ENCODE measurements around the gene FGF22. TPM values are rescaled to one million over a fixed set of nuclear protein-coding genes. Genes with fewer than 3 reads are reported as not detected.

The FGF22 gene
- total and polyA plus RNA-seq, 2 of the 4 experiments (the other 2 are of a cell fraction), result 0.14 TPM; not detected in 1

- no peak for TF ChIP-seq CHD1 (IDR thresholded peaks at IDR 0.05; ENCODE audit: low read depth, low read length)
Observed at GRCh38 chr19:595326-596262, 44.1 kb upstream of the FGF22 start (continued).

GRCh38 chr19:596263-596655 is 43.4 kb upstream of the FGF22 start:
- H4K20me1 ChIP-seq (ENCODE audit: insufficient read depth, low read length), result peaks cover 18% of the 10 kb centered on the region
- 85% methylated on average over 5 of the region's 16 CpGs; no CpG with 5 or more reads in 1 of the 2 experiments for WGBS, 2 experiments (ENCODE audit: extremely low coverage in 2 of 2, insufficient read length in 1 of 2)
- no peak overlapping the region for H3K14ac ChIP-seq (replicated peaks; ENCODE audit: low read depth, low read length)
- H3K27me3 ChIP-seq (ENCODE audit: control insufficient read depth, insufficient read depth, low read length), result peaks cover 14% of the 10 kb centered on the region; the same call in 1 of the 2 replicates
- DNase-seq, result no peak
- no peak overlapping the region for H3K18ac ChIP-seq (ENCODE audit: low read depth, low read length)
- dilution Hi-C loops (cut with HindIII; ENCODE audit: low sequenced_read_pairs, unreplicated experiment), result no loop called here
- ATAC-seq (ENCODE audit: low read depth), result no peak
- intact Hi-C loops (cut with micrococcal nuclease), result no loop called here
- in situ Hi-C loops (cut with MboI; ENCODE audit: low sequenced_read_pairs), result no loop called here
- TF ChIP-seq CHD1 (IDR thresholded peaks at IDR 0.05; ENCODE audit: low read depth, low read length) (no peak), USF2 (IDR thresholded peaks at IDR 0.05; ENCODE audit: low read depth, low read length) (no peak), MAZ (IDR thresholded peaks at IDR 0.05; ENCODE audit: borderline replicate concordance, low read depth, low read length) (no peak), RFX5 (IDR thresholded peaks at IDR 0.05; ENCODE audit: low read depth, low read length) (no peak), CEBPB (IDR thresholded peaks at IDR 0.05; ENCODE audit: low read depth, low read length) (no peak), SMC3 (IDR thresholded peaks at IDR 0.05; ENCODE audit: low read depth, low read length) (no peak)
- H2AK9ac ChIP-seq (replicated peaks; ENCODE audit: low read depth, low read length, poor library complexity), result no peak overlapping the region
- no peak overlapping the region for H4K5ac ChIP-seq (ENCODE audit: low read depth, low read length)
- H2AFZ ChIP-seq (replicated peaks; ENCODE audit: low read length, poor library complexity), result no peak overlapping the region
- no peak overlapping the region for H3K9ac ChIP-seq (ENCODE audit: low read depth, low read length)
- H3K56ac ChIP-seq (ENCODE audit: extremely low read depth, insufficient read depth, low read length), result no peak overlapping the region
- H4K8ac ChIP-seq (ENCODE audit: low read depth in 2 of 2, low read length in 2 of 2), result no peak overlapping the region
- no peak overlapping the region for H3K27ac ChIP-seq (ENCODE audit: insufficient read depth, low read length)
- H3K4me2 ChIP-seq (ENCODE audit: low read depth, low read length), result no peak overlapping the region
- no peak overlapping the region for H3K23ac ChIP-seq (ENCODE audit: low read depth, low read length)
- H3K79me1 ChIP-seq (ENCODE audit: low read depth in 1 of 2, low read length in 2 of 2), result no peaks in the 10 kb centered on the region
- H2BK5ac ChIP-seq (ENCODE audit: low read depth, low read length, poor library complexity, severe bottlenecking), result no peak overlapping the region
- CTCF ChIA-PET, result no interaction called here
- no peaks in the 10 kb centered on the region for H3K4me1 ChIP-seq (ENCODE audit: control insufficient read depth, insufficient read depth, low read length)
- H2BK20ac ChIP-seq (ENCODE audit: low read depth, low read length), result no peak overlapping the region
- H2BK120ac ChIP-seq (ENCODE audit: low read depth, low read length), result no peak overlapping the region
- POLR2A ChIA-PET (ENCODE audit: unreplicated experiment), result no interaction called here
- no peaks in the 10 kb centered on the region for H3K36me3 ChIP-seq (ENCODE audit: control insufficient read depth, insufficient read depth, low read length)
- no peaks in the 10 kb centered on the region for H3K9me1 ChIP-seq (ENCODE audit: insufficient read depth, low read length)
- no peak overlapping the region for H3K4ac ChIP-seq (ENCODE audit: low read depth, low read length)
- no peak overlapping the region for H2AK5ac ChIP-seq (ENCODE audit: low read depth, low read length)
- no peak overlapping the region for H2BK15ac ChIP-seq (ENCODE audit: low read depth, low read length)
- no TSS peak for BruUV-seq (replicated peaks)
- H3K4me3 ChIP-seq (ENCODE audit: insufficient read depth, low read depth, low read length), result no peak overlapping the region
- no peak overlapping the region for H4K91ac ChIP-seq (ENCODE audit: insufficient read depth, low read depth, low read length)
- peaks cover 2% of the 10 kb centered on the region; the same call in 1 of the 2 replicates for H3K9me3 ChIP-seq (ENCODE audit: control insufficient read depth, insufficient read depth, low read length)

Measured in IMR-90 (cell line).